OCI-LY7 (cell line): ENCODE results near the gene ENPP7. TPM values are rescaled to one million over a fixed set of nuclear protein-coding genes. Genes with fewer than 3 reads are reported as not detected.

ENCODE experiments used
- BruUV-seq: library from RNA; stranded (reverse); fragments of 400-500 nt; replicated peaks from 2 replicates; lab custom pipeline; 2021; lab: Mats Ljungman, UMichigan
- CTCF ChIA-PET: fragments of 300-600 bp; sonication (Branson Sonifier 250); formaldehyde crosslinking; loops from one replicate; lab custom pipeline; 2022; ENCODE audit warnings: antibody characterized with exemption; ENCODE audit not compliant: unreplicated experiment; lab: Charles Lee
- POLR2A ChIA-PET: fragments of 300-600 bp; sonication (Branson Sonifier 250); formaldehyde crosslinking; loops from one replicate; lab custom pipeline; 2022; ENCODE audit warnings: antibody characterized with exemption; lab: Charles Lee
- DNase-seq: peaks from one replicate; pipeline ENCODE4 v3.0.0-alpha.2; 2015; ENCODE audit warnings: low spot score
- H2AFZ ChIP-seq: fragments of 200-600 bp; sonication (generic), shearing (Covaris generic); 2 replicates; pipeline ENCODE4 v1.6.1; 2014; ENCODE audit warnings: mild to moderate bottlenecking, antibody characterized with exemption, low read length, moderate library complexity
- H3K27ac ChIP-seq: fragments of 200-600 bp; sonication (generic); 2 replicates; pipeline ENCODE4 v1.5.1; 2014; ENCODE audit warnings: mixed run types, low read depth, mild to moderate bottlenecking, moderate library complexity, low read length, inconsistent platforms; ENCODE audit not compliant: poor library complexity, severe bottlenecking
- H3K36me3 ChIP-seq: fragments of 200-600 bp; sonication (generic); 2 replicates; pipeline ENCODE4 v1.6.1; 2014; ENCODE audit warnings: mild to moderate bottlenecking, antibody characterized with exemption, low read length, moderate library complexity, mixed read lengths; ENCODE audit not compliant: insufficient read depth
- H3K4me1 ChIP-seq: fragments of 200-600 bp; sonication (generic); 2 replicates; pipeline ENCODE4 v1.5.1; 2014; ENCODE audit warnings: mild to moderate bottlenecking, low read length; ENCODE audit not compliant: insufficient read depth, poor library complexity, severe bottlenecking
- H3K4me2 ChIP-seq: fragments of 200-600 bp; sonication (generic); 2 replicates; pipeline ENCODE4 v1.6.1; 2014; ENCODE audit warnings: mild to moderate bottlenecking, low read length
- H3K4me3 ChIP-seq: fragments of 200-600 bp; sonication (generic); 2 replicates; pipeline ENCODE4 v1.5.1; 2014; ENCODE audit warnings: mild to moderate bottlenecking, low read depth, low read length; ENCODE audit not compliant: poor library complexity, severe bottlenecking
- H3K79me2 ChIP-seq: fragments of 200-600 bp; sonication (generic); 2 replicates; pipeline ENCODE4 v1.6.1; 2016; ENCODE audit warnings: low read depth, mild to moderate bottlenecking, low read length, moderate library complexity, mixed read lengths; ENCODE audit not compliant: insufficient read depth
- H3K9me2 ChIP-seq: fragments of 200-600 bp; sonication (generic); 2 replicates; pipeline ENCODE4 v1.6.1; 2016; ENCODE audit warnings: mild to moderate bottlenecking, low read length, mixed read lengths; ENCODE audit not compliant: insufficient read depth
- H3K9me3 ChIP-seq: fragments of 200-600 bp; sonication (generic); 2 replicates; pipeline ENCODE4 v1.6.1; 2014; ENCODE audit warnings: mild to moderate bottlenecking, mixed run types, low read length, mixed read lengths
- H4K20me1 ChIP-seq: fragments of 200-600 bp; sonication (generic); 2 replicates; pipeline ENCODE4 v1.6.1; 2014; ENCODE audit warnings: mild to moderate bottlenecking, antibody characterized with exemption, low read length, moderate library complexity, mixed read lengths; ENCODE audit not compliant: insufficient read depth
- EZH2phosphoT487 ChIP-seq: fragments of 200-600 bp; sonication (generic); IDR thresholded peaks from 2 replicates; pipeline ENCODE4 v1.6.1; 2018; ENCODE audit warnings: low read depth, borderline replicate concordance, mild to moderate bottlenecking, mixed run types, antibody characterized with exemption, low read length, moderate library complexity, mixed read lengths
- intact Hi-C: fragments of 100-400 bp; cut with micrococcal nuclease; formaldehyde crosslinking; loops from one replicate; pipeline ENCODE4 v1.10.0; 2022; ENCODE audit not compliant: unreplicated experiment
- total RNA-seq, 2 experiments: library from RNA; depleted of rRNA in 1 of 2; stranded (reverse); fragments of >200 nt in 1 of 2; shearing (Covaris generic) in 1 of 2; gene quantifications; 2 replicates each; pipeline ENCODE4 v1.2.3, GENCODE V29; 2014 to 2022
- TF ChIP-seq, protein P1 (sequence below): fragments of 200-600 bp; sonication (generic); conservative IDR thresholded peaks from 2 replicates; pipeline ENCODE4 v1.5.1; 2014; ENCODE audit warnings: mild to moderate bottlenecking, antibody characterized with exemption, low read length, moderate library complexity, mixed read lengths

Gene ENPP7
- total RNA-seq, 2 experiments from 2014 or later = 0.28 to 0.42 TPM

DNA sequence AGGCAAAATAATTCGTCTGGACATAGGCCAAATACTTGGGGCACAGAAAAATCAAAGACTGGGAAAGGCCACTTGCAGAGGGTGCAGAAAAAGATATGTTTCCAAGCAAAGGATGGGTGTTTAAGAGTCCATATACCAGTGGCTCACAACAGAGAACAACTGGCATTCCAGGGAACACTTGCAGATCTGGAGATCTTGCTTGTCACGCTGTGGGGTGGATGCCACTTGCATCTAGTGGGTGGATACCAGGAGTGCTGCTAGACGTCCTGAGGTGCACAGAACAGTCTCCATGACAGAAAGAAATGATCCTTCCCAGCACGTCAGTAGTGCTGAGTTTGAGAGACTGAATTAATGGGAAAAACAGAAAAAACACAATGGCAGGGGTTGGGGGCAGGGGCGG, 57.7 kb downstream of the ENPP7 start:
- ChIA-PET CTCF (no interaction called here), POLR2A (no interaction called here)
- no peaks in the 10 kb centered on the region for H3K79me2 ChIP-seq
- intact Hi-C loops = loop anchor here (2.0 kb wide), 2 partner anchors 128 to 182 kb away; no protein-coding TSS in a partner anchor
- TF ChIP-seq, protein P1, sequence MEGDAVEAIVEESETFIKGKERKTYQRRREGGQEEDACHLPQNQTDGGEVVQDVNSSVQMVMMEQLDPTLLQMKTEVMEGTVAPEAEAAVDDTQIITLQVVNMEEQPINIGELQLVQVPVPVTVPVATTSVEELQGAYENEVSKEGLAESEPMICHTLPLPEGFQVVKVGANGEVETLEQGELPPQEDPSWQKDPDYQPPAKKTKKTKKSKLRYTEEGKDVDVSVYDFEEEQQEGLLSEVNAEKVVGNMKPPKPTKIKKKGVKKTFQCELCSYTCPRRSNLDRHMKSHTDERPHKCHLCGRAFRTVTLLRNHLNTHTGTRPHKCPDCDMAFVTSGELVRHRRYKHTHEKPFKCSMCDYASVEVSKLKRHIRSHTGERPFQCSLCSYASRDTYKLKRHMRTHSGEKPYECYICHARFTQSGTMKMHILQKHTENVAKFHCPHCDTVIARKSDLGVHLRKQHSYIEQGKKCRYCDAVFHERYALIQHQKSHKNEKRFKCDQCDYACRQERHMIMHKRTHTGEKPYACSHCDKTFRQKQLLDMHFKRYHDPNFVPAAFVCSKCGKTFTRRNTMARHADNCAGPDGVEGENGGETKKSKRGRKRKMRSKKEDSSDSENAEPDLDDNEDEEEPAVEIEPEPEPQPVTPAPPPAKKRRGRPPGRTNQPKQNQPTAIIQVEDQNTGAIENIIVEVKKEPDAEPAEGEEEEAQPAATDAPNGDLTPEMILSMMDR = no peak
- no peak for TF ChIP-seq EZH2phosphoT487
- no peaks in the 10 kb centered on the region for H3K4me1 ChIP-seq
- H3K27ac ChIP-seq = no peak overlapping the region
- no peaks in the 10 kb centered on the region for H3K9me3 ChIP-seq
- no peak overlapping the region for H3K4me3 ChIP-seq
- no peak overlapping the region for H2AFZ ChIP-seq
- H4K20me1 ChIP-seq = no peaks in the 10 kb centered on the region
- H3K4me2 ChIP-seq = no peak overlapping the region
- no peak for DNase-seq
- no TSS peak for BruUV-seq
- no peaks in the 10 kb centered on the region for H3K9me2 ChIP-seq
- H3K36me3 ChIP-seq = 0 out of 2 replicates have a peak, but pooled peaks cover 8% of the 10 kb centered on the region

- H2AFZ ChIP-seq = no peak overlapping the region
- H4K20me1 ChIP-seq = no peaks in the 10 kb centered on the region
- no peak overlapping the region for H3K4me2 ChIP-seq
- TF ChIP-seq, protein P1 = no peak
- no peak for TF ChIP-seq EZH2phosphoT487
- no peak overlapping the region for H3K27ac ChIP-seq
- POLR2A ChIA-PET = no interaction called here
- intact Hi-C loops = loop anchor here (2.0 kb wide), 2 partner anchors 128 to 182 kb away; no protein-coding TSS in a partner anchor
- no peak overlapping the region for H3K4me3 ChIP-seq
- 0 out of 2 replicates have a peak, but pooled peaks cover 3% of the 10 kb centered on the region for H3K36me3 ChIP-seq
- DNase-seq = no peak
- H3K9me2 ChIP-seq = no peaks in the 10 kb centered on the region
- no peaks in the 10 kb centered on the region for H3K9me3 ChIP-seq
- CTCF ChIA-PET = interaction anchor here (0.6 to 1.0 kb wide), 2 partner anchors 46 to 48 kb away, joined by 3 read pairs; no protein-coding TSS in a partner anchor
- peaks cover 4% of the 10 kb centered on the region for H3K4me1 ChIP-seq
- no TSS peak for BruUV-seq
- H3K79me2 ChIP-seq = no peaks in the 10 kb centered on the region
Observed at GRCh38 chr17:79788989-79789942, 58.5 kb downstream of the ENPP7 start.
